GM19328 (cell line): ENCODE data around the gene FANK1.
"Not testable (repeated sequence)": the region's sequence is repeated elsewhere in the genome, so short reads cannot be mapped to it uniquely, and the experiment has no call there.

Experiments
- ATAC-seq: cut with Tn5 transposase; IDR thresholded peaks from one replicate; pipeline ENCODE4 v1.9.1; 2021; ENCODE audit warnings: mild to moderate bottlenecking, moderate library complexity; ENCODE audit not compliant: unreplicated experiment

Gene FANK1

DNA sequence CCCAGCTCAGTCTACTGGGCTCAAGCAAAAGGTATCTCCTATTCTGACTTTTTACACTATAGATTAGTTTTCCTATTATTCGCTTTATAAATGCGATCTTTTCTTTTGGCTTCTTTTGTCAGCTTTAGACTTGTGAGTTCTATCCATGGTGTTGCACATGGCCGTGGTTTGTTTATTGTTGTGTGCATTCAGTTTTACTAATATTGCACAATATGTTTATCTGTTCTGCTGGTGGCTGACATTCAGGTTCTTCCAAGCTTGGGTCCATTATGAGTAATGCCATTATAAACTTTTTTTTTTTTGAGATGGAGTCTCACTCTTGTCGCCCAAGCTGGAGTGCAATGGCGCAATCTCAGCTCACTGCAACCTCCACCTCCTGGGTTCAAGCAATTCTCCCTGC lies 30.9 kb downstream of the FANK1 start:
- ATAC-seq: not testable (repeated sequence)

DNA sequence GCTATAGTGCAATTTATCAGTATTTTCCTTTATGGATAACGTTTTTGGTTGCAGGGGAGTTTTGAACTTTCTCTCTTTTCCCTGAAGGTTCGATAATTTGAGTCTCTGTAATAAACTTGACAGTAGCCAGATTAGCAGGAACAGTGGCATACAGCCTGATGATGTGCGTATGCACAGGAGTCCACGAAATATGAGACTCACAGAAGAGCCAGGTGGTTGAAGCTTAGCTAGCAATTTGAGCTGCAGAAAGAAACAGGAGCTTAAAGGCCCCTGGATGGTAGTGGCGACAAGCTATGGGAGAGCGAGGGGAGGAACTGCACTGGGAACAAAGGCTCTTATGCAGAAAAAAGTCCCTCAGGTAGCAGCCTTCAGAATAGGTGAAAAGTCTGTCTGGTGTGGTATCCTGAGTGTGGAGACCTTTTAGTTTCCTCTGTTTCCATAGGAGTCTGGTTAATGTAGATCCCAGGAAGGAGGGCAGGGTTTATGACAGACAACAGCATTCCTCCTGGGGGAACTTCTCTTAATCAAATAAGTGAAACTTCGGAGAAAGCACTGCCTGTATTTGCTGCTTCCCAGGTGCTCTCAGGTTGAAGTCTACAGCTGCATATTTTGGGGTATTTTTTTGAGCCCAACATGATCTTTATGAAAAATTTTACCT lies 32.7 kb downstream of the FANK1 start:
- no peak for ATAC-seq

DNA sequence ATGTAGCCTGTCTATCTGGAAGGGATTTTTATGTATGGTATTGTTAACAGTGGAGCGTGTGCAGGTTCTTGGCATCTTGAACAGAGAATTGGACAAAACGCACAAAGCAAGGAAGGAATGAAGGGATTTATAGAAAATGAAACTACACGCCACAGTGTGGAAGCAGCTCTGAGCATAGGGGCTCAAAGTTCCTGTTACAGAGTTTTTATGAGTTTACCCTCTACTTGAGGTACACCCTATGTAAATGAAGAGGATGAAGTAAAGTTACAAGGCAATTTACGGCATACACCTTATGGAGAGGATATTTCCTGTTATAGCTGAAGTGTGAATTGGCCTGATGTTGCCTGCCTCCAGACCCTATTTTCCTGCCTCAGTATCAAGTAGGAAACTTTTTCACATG lies 33.3 kb downstream of the FANK1 start:
- ATAC-seq: no peak

DNA sequence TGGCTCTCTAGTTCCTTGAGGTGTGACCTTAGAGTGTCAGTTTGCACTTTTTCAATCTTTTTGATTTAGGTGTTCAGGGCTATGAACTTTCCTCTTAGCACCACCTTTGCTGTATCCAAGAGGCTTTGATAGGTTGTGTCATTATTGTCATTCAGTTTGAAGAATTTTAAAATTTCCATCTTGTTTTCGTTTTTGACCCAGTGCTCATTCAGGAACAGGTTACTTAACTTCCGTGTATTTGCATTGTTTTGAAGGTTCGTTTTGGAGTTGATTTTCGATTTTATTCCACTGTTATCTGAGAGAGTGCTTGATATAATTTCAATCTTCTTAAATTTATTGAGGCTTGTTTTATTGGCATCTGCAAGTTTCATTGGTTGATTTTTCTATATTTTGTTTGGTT lies 37.3 kb downstream of the FANK1 start:
- ATAC-seq: no peak

DNA sequence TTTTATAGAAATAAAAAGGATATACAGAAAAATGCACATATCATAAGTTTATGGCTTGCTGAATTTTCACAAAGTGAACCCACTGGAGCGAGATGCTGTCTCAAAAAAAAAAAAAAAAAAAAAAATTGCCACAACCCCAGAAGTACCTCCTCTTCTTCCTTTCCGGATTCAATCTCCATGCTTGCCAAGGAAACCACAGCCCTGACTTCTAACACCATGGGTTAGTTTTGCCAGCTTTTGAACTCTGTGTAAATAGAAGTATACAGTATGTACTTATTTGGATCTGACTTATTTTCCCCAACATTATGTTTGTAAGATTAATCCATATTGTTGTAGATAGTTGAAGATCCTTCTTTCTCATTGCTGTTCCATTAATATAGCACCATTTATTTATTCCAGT lies 40.0 kb downstream of the FANK1 start:
- ATAC-seq: no peak

DNA sequence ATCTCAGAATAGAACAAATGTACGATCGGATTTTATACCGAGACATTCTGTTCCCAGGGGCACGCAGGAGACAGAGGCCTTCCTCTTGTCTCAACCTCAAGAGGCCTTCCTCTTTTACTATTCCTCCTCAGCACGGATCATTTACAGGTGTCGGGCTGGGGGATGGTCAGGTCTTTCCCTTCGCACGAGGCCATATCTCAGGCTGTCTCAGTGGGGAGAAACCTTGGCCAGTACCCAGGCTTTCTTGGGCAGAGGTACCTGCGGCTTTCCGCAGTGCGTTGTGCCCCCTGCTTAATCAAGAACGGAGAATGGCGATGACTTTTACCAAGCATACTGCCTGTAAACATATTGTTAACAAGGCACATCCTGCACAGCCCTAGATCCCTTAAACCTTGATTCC lies 44.2 kb downstream of the FANK1 start:
- ATAC-seq: no peak

DNA sequence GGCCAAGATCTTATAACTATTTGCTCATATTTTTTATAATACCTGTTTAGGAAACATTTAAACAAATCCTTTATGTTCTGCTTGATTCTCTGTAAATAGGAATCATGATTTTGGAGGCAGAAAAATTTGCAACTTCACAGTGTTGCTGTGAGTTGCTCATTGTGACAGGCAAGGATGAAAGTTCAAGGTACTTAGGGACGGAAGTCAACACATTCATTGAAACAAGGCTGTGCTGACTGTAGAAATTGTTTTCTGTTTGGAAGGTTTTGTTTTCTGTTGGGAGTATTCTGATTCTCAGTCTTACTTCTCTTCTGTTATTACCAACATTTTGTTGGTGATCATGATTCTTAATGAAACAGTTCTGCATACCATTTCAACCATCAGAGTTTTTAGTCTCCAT lies 54.9 kb downstream of the FANK1 start:
- ATAC-seq: no peak

DNA sequence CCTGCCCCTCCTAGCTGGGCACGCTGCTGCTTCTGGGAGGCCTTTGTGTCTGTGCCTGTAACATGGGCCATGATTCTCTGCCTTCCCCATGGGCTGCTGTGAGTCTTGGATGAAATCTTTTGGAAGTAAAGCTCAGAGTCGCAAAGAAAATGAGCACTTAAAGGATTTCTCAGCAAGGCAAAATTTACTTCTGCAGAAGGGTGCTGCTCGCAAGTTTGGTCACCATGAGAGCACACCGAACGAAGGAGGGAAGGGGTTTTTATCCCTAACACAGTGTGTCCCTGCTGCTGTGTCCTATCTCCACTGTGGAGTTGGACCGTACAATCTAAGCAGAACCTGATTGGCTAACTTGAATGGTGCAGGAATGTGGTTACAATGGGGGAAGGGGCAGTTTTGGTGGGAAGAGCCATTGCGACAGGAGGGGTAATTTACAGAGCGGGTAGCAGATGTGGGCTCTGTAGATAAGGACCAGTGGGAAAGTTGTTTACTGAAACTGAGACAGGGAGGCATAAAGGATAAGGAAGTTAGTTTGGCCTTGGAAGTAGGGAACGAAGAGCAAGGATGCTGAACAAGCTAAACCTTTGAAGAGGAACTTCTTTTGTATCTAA lies 57.5 kb downstream of the FANK1 start:
- no peak for ATAC-seq

DNA sequence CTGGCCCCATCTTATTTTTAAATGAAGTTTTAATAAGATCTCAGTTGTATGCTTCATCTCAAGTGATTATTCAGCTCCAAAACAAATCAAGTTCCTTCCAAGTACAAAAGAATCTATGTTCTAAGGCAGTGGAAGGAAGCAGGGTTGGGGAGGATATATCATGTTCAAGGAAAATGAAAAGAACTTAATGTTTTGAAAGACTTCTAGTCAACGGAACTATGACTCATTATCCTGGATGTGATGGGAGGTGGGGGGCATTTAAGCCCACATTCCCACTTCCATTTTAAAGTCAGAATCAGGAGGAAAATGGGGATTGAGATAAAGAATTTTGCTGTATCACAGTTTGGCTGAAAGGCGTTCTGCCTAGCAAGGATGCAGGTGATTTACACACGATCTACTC lies 59.4 kb downstream of the FANK1 start:
- no peak for ATAC-seq

DNA sequence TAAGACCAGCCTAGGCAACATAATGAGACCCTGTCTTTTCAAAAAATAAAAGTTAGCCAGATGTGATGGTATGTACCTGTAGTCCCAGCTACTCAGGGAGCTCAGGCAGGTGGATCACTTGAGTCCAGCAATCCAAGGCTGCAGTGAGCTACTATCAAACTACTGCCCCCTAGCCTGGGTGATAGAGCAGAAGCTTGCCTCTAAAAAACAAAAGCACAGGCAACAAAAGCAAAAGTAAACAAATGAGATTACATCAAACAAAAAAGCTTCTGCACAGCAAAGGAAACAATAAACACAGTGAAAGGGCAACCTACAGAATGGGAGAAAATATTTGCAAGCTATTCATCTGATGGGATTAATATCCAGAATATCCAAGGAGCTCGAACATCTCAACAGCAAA lies 65.4 kb downstream of the FANK1 start:
- ATAC-seq: no peak

DNA sequence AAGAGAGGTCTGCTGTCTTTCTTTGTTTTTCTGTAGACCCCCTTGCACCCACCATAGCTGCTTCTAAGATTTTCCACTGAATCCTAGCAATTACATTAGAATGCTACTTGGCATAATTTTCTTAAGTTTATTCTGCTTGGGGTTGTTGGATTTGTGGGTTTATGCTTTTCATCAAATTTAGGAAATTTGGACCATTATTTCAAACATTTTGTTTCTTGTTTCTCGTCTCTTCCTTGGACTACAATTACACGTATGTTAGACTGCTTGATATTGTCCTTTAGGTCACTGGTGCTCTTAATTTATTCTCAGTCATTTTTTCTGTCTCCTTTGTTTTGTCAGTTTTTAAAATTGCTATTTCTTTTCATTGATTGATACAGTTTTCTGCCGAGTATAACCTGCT lies 65.8 kb downstream of the FANK1 start:
- ATAC-seq: no peak

DNA sequence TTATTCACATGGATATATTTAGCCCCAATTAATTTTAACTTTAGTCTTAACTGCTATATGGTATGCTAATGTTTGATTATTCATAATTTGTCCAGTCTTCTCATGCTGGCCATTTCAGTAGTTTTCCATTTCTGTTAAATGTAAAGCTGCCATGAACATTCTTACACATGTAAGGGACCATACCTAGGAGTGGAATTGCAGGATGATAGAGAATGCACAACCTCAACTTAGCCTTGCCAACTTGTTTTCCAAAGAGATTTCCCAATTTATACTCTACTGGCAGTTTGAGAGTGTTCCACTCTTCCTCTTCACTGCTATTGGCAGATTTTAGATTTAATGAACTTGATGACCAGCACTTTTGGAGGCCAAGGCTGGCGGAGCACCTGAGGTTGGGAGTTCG lies 68.2 kb downstream of the FANK1 start:
- ATAC-seq: no peak

DNA sequence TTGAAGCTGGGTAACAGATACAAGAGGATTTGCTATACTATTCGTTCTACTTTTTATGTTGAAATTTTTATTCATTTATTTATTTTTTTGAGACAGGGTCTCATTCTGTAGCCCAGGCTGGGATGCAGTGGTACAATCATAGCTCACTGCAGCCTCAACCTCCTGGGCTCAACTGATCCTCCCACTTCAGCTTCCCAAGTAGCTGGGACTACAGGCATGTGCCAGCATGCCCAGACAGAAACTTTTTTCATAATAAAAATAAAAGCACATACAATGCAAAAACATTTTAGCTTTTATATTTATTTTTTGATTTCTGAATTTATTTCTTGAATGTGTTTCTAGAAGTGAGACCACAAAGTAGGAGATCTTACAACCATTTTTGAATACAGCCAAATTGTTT lies 71.2 kb downstream of the FANK1 start:
- no peak for ATAC-seq

DNA sequence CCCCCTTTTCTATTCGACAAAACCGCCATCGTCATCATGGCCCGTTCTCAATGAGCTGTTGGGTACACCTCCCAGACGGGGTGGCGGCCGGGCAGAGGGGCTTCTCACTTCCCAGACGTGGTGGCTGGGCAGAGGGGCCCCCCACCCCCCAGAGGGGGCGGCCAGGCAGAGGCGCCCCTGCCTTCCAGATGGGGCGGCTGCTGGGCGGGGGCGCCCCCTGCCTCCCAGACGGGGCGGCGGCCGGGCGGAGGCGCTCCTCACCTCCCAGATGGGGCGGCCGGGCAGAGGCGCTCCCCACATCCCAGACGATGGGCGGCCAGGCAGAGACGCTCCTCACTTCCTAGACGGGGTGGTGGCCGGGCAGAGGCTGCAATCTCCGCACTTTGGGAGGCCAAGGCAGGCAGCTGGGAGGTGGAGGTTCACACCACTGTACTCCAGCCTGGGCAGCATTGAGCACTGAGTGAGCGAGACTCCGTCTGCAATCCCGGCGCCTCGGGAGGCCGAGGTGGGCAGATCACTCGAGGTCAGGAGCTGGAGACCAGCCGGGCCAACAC lies 73.8 kb downstream of the FANK1 start:
- ATAC-seq: not testable (repeated sequence)

DNA sequence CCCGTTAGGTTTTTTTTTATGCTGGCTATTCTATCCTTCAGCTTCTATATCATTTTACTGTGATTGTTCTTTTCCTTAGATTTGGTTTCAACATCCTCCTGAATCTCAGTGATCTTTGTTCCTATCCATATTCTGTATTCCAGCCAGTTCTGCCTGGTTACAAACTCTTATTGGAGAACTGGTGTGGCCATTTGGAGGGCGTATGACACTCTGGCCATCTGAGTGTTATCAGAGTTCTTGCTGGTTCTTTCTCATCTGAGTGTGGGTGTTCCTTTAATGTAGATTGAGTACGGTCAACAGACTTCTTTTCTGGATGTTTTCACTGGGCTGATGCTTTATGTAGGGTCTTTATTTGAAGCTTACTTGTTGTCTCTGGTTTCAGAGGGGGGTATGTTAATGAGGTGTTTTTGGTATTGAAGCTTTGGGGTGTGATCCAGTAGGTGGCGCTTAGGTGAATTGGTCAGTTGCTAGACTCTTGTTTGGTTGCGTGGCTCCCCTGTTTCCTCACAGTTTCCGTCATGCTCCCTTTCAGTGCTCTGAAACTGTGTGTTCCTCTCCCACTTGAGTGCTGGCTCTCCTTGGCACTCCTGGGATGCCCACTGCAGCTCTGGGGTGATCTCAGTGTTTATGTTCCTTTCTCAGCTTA lies 80.7 kb downstream of the FANK1 start:
- ATAC-seq: no peak

DNA sequence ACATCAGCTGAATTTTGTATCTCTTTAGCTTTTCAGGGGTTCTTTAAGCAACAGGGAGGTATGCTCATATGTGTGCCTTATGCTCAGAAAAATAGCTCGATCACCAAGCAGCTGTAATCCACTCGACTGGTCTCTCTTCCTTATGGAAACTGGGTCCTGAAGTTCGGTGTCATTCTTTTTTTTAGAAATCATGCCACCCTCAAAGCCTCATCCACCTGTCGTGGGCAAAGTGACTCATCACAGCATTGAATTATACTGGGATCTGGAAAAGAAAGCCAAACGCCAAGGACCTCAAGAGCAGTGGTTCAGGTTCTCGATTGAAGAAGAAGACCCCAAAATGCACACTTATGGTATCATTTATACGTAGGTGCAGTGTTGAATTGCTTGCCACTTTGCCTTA lies 83.6 kb downstream of the FANK1 start:
- no peak for ATAC-seq

DNA sequence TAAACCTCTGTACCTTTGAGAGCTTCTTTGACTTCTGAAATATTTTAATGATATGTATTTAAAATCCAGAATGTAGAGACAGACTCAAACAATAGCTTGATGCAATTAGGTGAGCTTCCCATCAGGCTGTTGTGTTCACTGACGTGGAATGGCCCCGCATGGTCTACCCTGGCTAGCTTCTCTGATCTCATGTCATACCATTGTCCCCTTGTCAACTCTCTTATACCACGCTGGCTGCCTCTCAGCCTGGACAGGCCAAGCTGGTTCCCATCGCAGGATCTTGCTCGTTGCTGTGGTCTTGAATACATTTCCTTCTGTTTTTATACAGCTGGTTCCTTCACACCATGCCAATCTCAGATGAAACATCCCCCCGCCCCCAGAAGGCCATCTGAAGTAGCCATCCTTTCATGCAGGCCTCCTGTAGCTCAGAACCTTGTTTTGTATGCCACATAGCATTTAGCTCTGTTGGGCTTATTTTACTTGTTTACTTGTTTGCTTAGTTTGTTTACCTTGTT lies 84.2 kb downstream of the FANK1 start:
- no peak for ATAC-seq

DNA sequence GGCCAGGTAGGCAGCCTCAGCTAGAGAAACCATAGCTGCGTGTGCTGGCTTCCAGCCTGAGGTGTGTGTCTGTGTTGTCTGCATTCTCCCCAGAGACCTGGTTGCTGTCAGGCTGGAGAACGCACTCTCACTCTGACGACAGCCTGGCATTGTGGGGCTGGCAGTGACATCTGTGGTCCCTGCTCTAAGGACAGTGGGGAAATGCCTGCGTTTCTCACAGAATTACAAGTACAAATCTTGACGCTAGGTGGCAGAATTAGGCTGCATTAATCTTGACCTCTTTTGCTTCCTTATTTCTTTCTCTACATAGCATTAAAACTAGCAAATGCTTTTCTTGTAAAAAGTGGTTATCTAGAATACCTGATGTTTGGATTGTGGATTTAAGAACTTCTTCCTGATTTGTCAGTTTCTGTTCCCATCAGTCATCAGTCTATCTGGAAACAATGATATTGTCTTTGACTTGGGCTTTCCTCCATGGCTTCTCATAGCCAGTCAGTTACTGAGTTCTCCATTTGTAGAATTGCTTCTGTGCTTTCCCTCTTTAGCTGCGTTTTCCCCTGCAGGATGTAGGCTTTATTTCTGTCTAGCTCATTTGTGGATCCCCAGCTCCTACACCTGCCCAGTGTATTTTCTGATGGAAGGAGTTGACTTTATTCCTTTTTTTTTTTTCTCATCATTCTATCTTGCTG lies 86.0 kb downstream of the FANK1 start:
- ATAC-seq: peak; percentile 65

DNA sequence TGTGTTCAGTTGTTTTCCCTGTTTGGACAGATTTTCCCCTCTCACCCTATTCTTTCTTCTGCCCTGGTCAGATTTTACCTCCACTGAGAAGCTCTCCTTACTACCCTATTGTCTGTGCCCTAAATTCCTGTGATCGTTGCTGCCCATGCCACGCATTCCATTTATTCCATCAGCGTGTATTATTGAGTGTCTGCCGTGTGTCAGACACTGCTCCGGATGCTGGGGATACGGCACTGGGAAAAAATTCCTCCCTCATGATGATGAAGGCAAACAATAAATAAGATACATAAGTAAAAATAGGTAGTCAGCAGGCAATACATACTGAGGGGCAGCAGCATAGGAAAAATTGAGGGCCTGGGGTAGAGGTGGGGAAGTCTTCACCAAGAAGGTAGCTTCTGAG lies 86.8 kb downstream of the FANK1 start:
- ATAC-seq: no peak

DNA sequence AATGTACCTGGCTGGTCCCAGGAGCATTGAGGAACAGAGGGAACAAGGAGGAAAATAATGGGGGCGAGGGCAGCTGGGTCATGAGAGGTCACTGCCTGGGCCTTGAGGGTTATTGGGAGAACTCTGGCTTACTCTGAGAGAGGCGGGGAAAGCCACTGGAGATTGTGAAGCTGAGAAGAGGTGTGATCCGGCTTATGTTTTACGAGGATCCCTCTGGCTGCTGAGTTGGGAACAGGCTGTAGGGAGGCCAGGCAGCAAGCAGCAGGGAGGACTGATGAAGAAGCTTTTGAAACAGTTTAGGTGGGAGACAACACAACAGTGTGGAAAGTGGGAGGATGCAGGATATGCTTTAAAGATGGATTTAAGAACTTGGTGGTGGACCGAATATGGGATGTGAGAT lies 87.3 kb downstream of the FANK1 start:
- no peak for ATAC-seq

DNA sequence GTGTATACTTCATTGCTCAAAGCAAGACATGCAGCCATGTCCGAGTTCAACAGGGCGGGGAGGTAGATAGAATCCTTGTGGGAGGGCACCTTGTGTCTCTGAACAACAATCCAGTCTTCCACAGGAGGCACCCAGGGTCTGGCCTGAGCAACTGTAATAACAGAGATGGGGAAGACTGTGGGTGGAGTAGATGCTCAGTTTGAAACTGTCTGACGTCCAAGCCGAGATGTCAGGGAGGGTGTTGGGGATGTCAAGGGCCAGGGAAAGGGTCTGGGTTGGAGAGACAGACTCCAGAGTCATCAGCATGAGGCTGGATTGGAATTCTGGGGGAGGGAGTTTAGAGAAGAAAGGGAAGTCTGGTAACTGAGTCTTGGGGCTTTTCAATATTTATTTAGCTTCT lies 88.0 kb downstream of the FANK1 start:
- no peak for ATAC-seq
